Endodermal cell (in vitro differentiated cells): ENCODE measurements around the gene U2AF2. TPM values are rescaled to one million over a fixed set of nuclear protein-coding genes. Genes with fewer than 3 reads are reported as not detected.
A peak's percentile ranks its signal among the peaks of the same experiment; 100 is the strongest.

Experiments used
- DNase-seq: peaks from one replicate; pipeline ENCODE4 v3.0.0-alpha.2; 2017
- H3K27ac ChIP-seq: 2 replicates; pipeline ENCODE4 v1.5.1; 2013; ENCODE audit warnings: mild to moderate bottlenecking, low read depth, low read length, moderate library complexity
- H3K27me3 ChIP-seq: 2 replicates; pipeline ENCODE4 v1.6.1; 2013; ENCODE audit warnings: mild to moderate bottlenecking, low read length, moderate library complexity; ENCODE audit not compliant: insufficient read depth, control insufficient read depth, poor library complexity, severe bottlenecking
- H3K36me3 ChIP-seq: 2 replicates; pipeline ENCODE4 v1.7.0; 2013; ENCODE audit warnings: mild to moderate bottlenecking, low read length, moderate library complexity; ENCODE audit not compliant: control insufficient read depth, insufficient read depth
- H3K4me1 ChIP-seq: one replicate; pipeline ENCODE4 v1.7.0; 2013; ENCODE audit warnings: low read length; ENCODE audit not compliant: control insufficient read depth, insufficient read depth
- H3K4me3 ChIP-seq: 2 replicates; pipeline ENCODE4 v1.5.1; 2013; ENCODE audit warnings: mild to moderate bottlenecking, low read length, moderate library complexity
- H3K9ac ChIP-seq: 2 replicates; pipeline ENCODE4 v1.6.1; 2013; ENCODE audit warnings: mild to moderate bottlenecking, low read length, moderate library complexity; ENCODE audit not compliant: poor library complexity, severe bottlenecking; ENCODE audit errors: extremely low read depth
- H3K9me3 ChIP-seq: 2 replicates; pipeline ENCODE4 v1.6.1; 2013; ENCODE audit warnings: mild to moderate bottlenecking, low read length, moderate library complexity; ENCODE audit not compliant: control insufficient read depth
- H3K27ac Mint-ChIP-seq: 2 replicates; pipeline ENCODE4 v1.8.0; 2020; ENCODE audit warnings: mixed read lengths
- H3K27me3 Mint-ChIP-seq: 2 replicates; pipeline ENCODE4 v1.8.0; 2021; ENCODE audit warnings: mild to moderate bottlenecking, mixed read lengths; ENCODE audit not compliant: insufficient read depth
- H3K36me3 Mint-ChIP-seq: 2 replicates; pipeline ENCODE4 v1.8.0; 2020; ENCODE audit warnings: low read depth, mixed read lengths
- H3K4me1 Mint-ChIP-seq: 2 replicates; pipeline ENCODE4 v1.8.0; 2020; ENCODE audit warnings: mixed read lengths
- H3K4me3 Mint-ChIP-seq: 2 replicates; pipeline ENCODE4 v1.8.0; 2020; ENCODE audit warnings: mild to moderate bottlenecking, moderate library complexity, mixed read lengths
- H3K9me3 Mint-ChIP-seq: 2 replicates; pipeline ENCODE4 v1.8.0; 2020; ENCODE audit warnings: mild to moderate bottlenecking, mixed read lengths
- CTCF ChIP-seq: fragments of 200-600 bp; sonication (generic); conservative IDR thresholded peaks from 2 replicates; pipeline ENCODE4 v1.5.0; 2021; ENCODE audit warnings: antibody characterized with exemption, mild to moderate bottlenecking
- WGBS, 2 experiments: methylation state at CpG; one replicate each; pipeline versions ENCODE4 v1.1.5 to v1.1.7; 2013; ENCODE audit warnings: missing lambda C conversion rate in 2 of 2, mixed read lengths in 1 of 2; ENCODE audit not compliant: insufficient coverage in 1 of 2, insufficient read length in 1 of 2; 5-methylcytosine and 5-hydroxymethylcytosine counted together
- total RNA-seq, 2 donors: library from RNA; stranded (reverse); fragmentation: NEBNext Ultra II Directional in 1 of 2; extraction: Animal tissue kit (Norgen Biotek cat#: 25700) in 1 of 2; gene quantifications; 2 replicates in 1 of 2; 3 replicates in 1 of 2; pipeline ENCODE4 v1.2.1, GENCODE V29; 2021

Gene U2AF2
- total RNA-seq, 2 donors from 2014 or later: 264 to 293 TPM

GRCh38 chr19:55697698-55698097, 42.9 kb downstream of the U2AF2 start:
- DNase-seq: peak; percentile 35
- H3K36me3 Mint-ChIP-seq: peaks cover 59% of the 10 kb centered on the region
- 93 to 94% methylated on average over 8 of the region's 8 CpGs for WGBS, 2 experiments

GRCh38 chr19:55698256-55698655, 43.4 kb downstream of the U2AF2 start:
- Mint-ChIP-seq H3K27ac (no peak overlapping the region), H3K4me3 (no peak overlapping the region)
- peak; percentile 35 for DNase-seq

More at GRCh38 chr19:55697698-55698097, 42.9 kb downstream of the U2AF2 start:
- no peak overlapping the region for H3K4me3 Mint-ChIP-seq
- no peak for TF ChIP-seq CTCF
- no peak overlapping the region for H3K9ac ChIP-seq
- H3K27me3 Mint-ChIP-seq: no peaks in the 10 kb centered on the region
- no peak overlapping the region for H3K27ac ChIP-seq
- H3K36me3 ChIP-seq: peaks cover 56% of the 10 kb centered on the region
- no peaks in the 10 kb centered on the region for H3K27me3 ChIP-seq
- no peak overlapping the region for H3K27ac Mint-ChIP-seq
- no peak overlapping the region for H3K4me3 ChIP-seq
- no peaks in the 10 kb centered on the region for H3K4me1 Mint-ChIP-seq
- H3K9me3 ChIP-seq: peaks cover 4% of the 10 kb centered on the region
- H3K4me1 ChIP-seq: no peaks in the 10 kb centered on the region
- H3K9me3 Mint-ChIP-seq: peaks cover 9% of the 10 kb centered on the region

GRCh38 chr19:55699221-55699620, 44.4 kb downstream of the U2AF2 start:
- H3K36me3 Mint-ChIP-seq: peaks cover 61% of the 10 kb centered on the region
- Histone ChIP-seq H3K9me3 (peaks cover 19% of the 10 kb centered on the region), H3K9ac (no peak overlapping the region), H3K27me3 (no peaks in the 10 kb centered on the region), H3K4me1 (no peaks in the 10 kb centered on the region), H3K27ac (no peak overlapping the region), H3K36me3 (peaks cover 55% of the 10 kb centered on the region), H3K4me3 (no peak overlapping the region)
- peaks cover 25% of the 10 kb centered on the region for H3K9me3 Mint-ChIP-seq
- H3K27me3 Mint-ChIP-seq: no peaks in the 10 kb centered on the region
- DNase-seq: peak; percentile 24
- H3K4me1 Mint-ChIP-seq: no peaks in the 10 kb centered on the region
- no peak overlapping the region for H3K27ac Mint-ChIP-seq
- no peak overlapping the region for H3K4me3 Mint-ChIP-seq
- TF ChIP-seq CTCF: no peak
- WGBS, 2 experiments: 95 to 98% methylated on average over 7 to 11 of the region's 11 CpGs

More at GRCh38 chr19:55698256-55698655, 43.4 kb downstream of the U2AF2 start:
- Histone ChIP-seq H3K9ac (no peak overlapping the region), H3K4me1 (no peaks in the 10 kb centered on the region), H3K27me3 (no peaks in the 10 kb centered on the region), H3K27ac (no peak overlapping the region), H3K9me3 (peaks cover 10% of the 10 kb centered on the region), H3K36me3 (peaks cover 56% of the 10 kb centered on the region), H3K4me3 (no peak overlapping the region)
- TF ChIP-seq CTCF: no peak
- Mint-ChIP-seq H3K36me3 (peaks cover 60% of the 10 kb centered on the region), H3K27me3 (no peaks in the 10 kb centered on the region), H3K4me1 (no peaks in the 10 kb centered on the region), H3K9me3 (peaks cover 15% of the 10 kb centered on the region)
- WGBS, 2 experiments: 95 to 96% methylated on average over 12 to 17 of the region's 17 CpGs
